Measurements from ENCODE around the gene ZSWIM1.
"Not testable (repeated sequence)": the region's sequence is repeated elsewhere in the genome, so short reads cannot be mapped to it uniquely, and the experiment has no call there.

ZSWIM1 gene

GRCh38 chr20:45896641-45897161, 15.7 kb downstream of the ZSWIM1 start:
- H3K27ac ChIP-seq = no peak overlapping the region
- TF ChIP-seq CTCF (IDR thresholded peaks at IDR 0.05) (no peak), ZFX (IDR thresholded peaks at IDR 0.05; ENCODE audit: borderline replicate concordance) (no peak)

- no peak for TF ChIP-seq CTCF (IDR thresholded peaks at IDR 0.05)
- TF ChIP-seq ZFX (IDR thresholded peaks at IDR 0.05; ENCODE audit: borderline replicate concordance) = no peak
- no peak overlapping the region for H3K27ac ChIP-seq
These were observed 16.3 kb downstream of the ZSWIM1 start for GRCh38 chr20:45897289-45897688.

GRCh38 chr20:45897692-45898091, 16.7 kb downstream of the ZSWIM1 start:
- no peak overlapping the region for H3K27ac ChIP-seq
- TF ChIP-seq ZFX (IDR thresholded peaks at IDR 0.05; ENCODE audit: borderline replicate concordance) = no peak

- TF ChIP-seq CTCF (IDR thresholded peaks at IDR 0.05) (no peak), ZFX (IDR thresholded peaks at IDR 0.05; ENCODE audit: borderline replicate concordance) (no peak)
- H3K27ac ChIP-seq = no peak overlapping the region
These were observed 17.3 kb downstream of the ZSWIM1 start for GRCh38 chr20:45898285-45898684.

GRCh38 chr20:45899046-45899835, 18.2 kb downstream of the ZSWIM1 start:
- no peak for TF ChIP-seq ZFX (IDR thresholded peaks at IDR 0.05; ENCODE audit: borderline replicate concordance)
- no peak for TF ChIP-seq CTCF (IDR thresholded peaks at IDR 0.05)
- no peak overlapping the region for H3K27ac ChIP-seq

- not testable (repeated sequence) for H3K27ac ChIP-seq
These were observed 20.3 kb downstream of the ZSWIM1 start for GRCh38 chr20:45901332-45901731.

GRCh38 chr20:45902199-45902701, 21.2 kb downstream of the ZSWIM1 start:
- no peak for TF ChIP-seq CTCF (IDR thresholded peaks at IDR 0.05)
- no peak for TF ChIP-seq ZFX (IDR thresholded peaks at IDR 0.05; ENCODE audit: borderline replicate concordance)
- no peak overlapping the region for H3K27ac ChIP-seq

GRCh38 chr20:45904583-45905504, 23.8 kb downstream of the ZSWIM1 start:
- no peak overlapping the region for H3K27ac ChIP-seq
- TF ChIP-seq CTCF (IDR thresholded peaks at IDR 0.05) = no peak
- TF ChIP-seq ZFX (IDR thresholded peaks at IDR 0.05; ENCODE audit: borderline replicate concordance) = no peak
